GM12878 (cell line): ENCODE results near the gene PIK3R2. TPM values are rescaled to one million over a fixed set of nuclear protein-coding genes. Genes with fewer than 3 reads are reported as not detected.

Source experiments
- ATAC-seq: fragments of 200-7000 bp; cut with Tn5 transposase; 3 replicates; pipeline ENCODE4 v1.9.1; 2020; ENCODE audit warnings: mild to moderate bottlenecking, moderate library complexity
- BruUV-seq: library from RNA; stranded (reverse); fragments of 400-500 nt; replicated peaks from 2 replicates; lab custom pipeline; 2021; lab: Mats Ljungman, UMichigan
- CTCF ChIA-PET: fragments of 300-600 bp; sonication (Branson Sonifier 250); formaldehyde crosslinking; extraction: SDS; loops from one replicate; lab custom pipeline; 2021; ENCODE audit warnings: inconsistent platforms; lab: Yijun Ruan, JAX
- POLR2A ChIA-PET: fragments of 350-600 bp; formaldehyde crosslinking; extraction: SDS; loops from one replicate; lab custom pipeline; 2021; ENCODE audit warnings: inconsistent platforms; lab: Charles Lee
- RAD21 ChIA-PET: fragments of 300-600 bp; sonication (Branson Sonifier 250); formaldehyde crosslinking; loops from one replicate; lab custom pipeline; 2023; ENCODE audit warnings: antibody characterized with exemption; ENCODE audit not compliant: unreplicated experiment; lab: Charles Lee
- SMC1A ChIA-PET: fragments of 300-600 bp; sonication (Branson Sonifier 250); formaldehyde crosslinking; loops from one replicate; lab custom pipeline; 2023; ENCODE audit not compliant: unreplicated experiment, uncharacterized antibody; lab: Charles Lee
- DNase-seq: peaks from one replicate; pipeline ENCODE4 v3.0.0-alpha.2; 2011; ENCODE audit warnings: low read depth, low spot score
- FAIRE-seq: peaks from 3 replicates; lab custom pipeline; 2011; peaks lifted over from hg19 to GRCh38; lab: Jason Lieb, UNC
- H2AFZ ChIP-seq: 2 replicates; pipeline ENCODE4 v1.6.0; 2011; ENCODE audit warnings: low read depth, low read length, control low read depth; ENCODE audit not compliant: control insufficient read depth
- H3K27ac ChIP-seq: 2 replicates; pipeline ENCODE4 v1.5.1; 2011; ENCODE audit warnings: control low read depth; ENCODE audit not compliant: control insufficient read depth, insufficient read depth
- H3K27me3 ChIP-seq, 2 experiments: replicated peaks in 1 of 2; 2 replicates each; pipeline versions ENCODE4 v1.6.0 to v1.6.1; 2011; ENCODE audit warnings: low read length in 1 of 2; ENCODE audit not compliant: control insufficient read depth in 2 of 2, insufficient read depth in 2 of 2
- H3K36me3 ChIP-seq, 2 experiments: 2 replicates each; pipeline ENCODE4 v1.5.1; 2011; ENCODE audit warnings: low read length in 1 of 2; ENCODE audit not compliant: control insufficient read depth in 2 of 2, insufficient read depth in 2 of 2
- H3K4me1 ChIP-seq: 2 replicates; pipeline ENCODE4 v1.6.1; 2011; ENCODE audit warnings: mild to moderate bottlenecking, low read length, moderate library complexity, mixed read lengths; ENCODE audit not compliant: control insufficient read depth, insufficient read depth
- H3K4me2 ChIP-seq: 2 replicates; pipeline ENCODE4 v1.6.0; 2011; ENCODE audit warnings: control low read depth; ENCODE audit not compliant: control insufficient read depth, insufficient read depth
- H3K4me3 ChIP-seq: fragments of 200-600 bp; sonication (generic); 2 replicates; pipeline ENCODE4 v1.5.1; 2016
- H3K79me2 ChIP-seq: 2 replicates; pipeline ENCODE4 v1.6.0; 2011; ENCODE audit warnings: low read length; ENCODE audit not compliant: control insufficient read depth, insufficient read depth
- H3K9ac ChIP-seq: 2 replicates; pipeline ENCODE4 v1.8.0; 2011; ENCODE audit warnings: low read length, control low read depth, mixed read lengths; ENCODE audit not compliant: control insufficient read depth, insufficient read depth
- H3K9me3 ChIP-seq: replicated peaks from 3 replicates; pipeline ENCODE4 v1.5.1; 2011; ENCODE audit warnings: mild to moderate bottlenecking, low read length; ENCODE audit not compliant: control insufficient read depth, insufficient read depth
- H4K20me1 ChIP-seq: 2 replicates; pipeline ENCODE4 v1.6.0; 2011; ENCODE audit not compliant: control insufficient read depth, insufficient read depth
- ATF7 ChIP-seq: fragments of 450-650 bp; IDR thresholded peaks from 2 replicates; pipeline ENCODE4 v1.6.1; 2016; ENCODE audit warnings: low read depth, mild to moderate bottlenecking
- EED ChIP-seq: sonication (generic); IDR thresholded peaks from 2 replicates; pipeline ENCODE4 v1.6.1; 2016; ENCODE audit warnings: antibody characterized with exemption, low read depth
- EGR1 ChIP-seq, 2 experiments: IDR thresholded peaks; 1 replicate in 1 of 2; 2 replicates in 1 of 2; pipeline ENCODE4 v1.6.1; 2011 to 2012; ENCODE audit warnings: low read depth in 2 of 2, low read length in 2 of 2, borderline replicate concordance in 1 of 2, mild to moderate bottlenecking in 1 of 2, moderate library complexity in 1 of 2
- ELK1 ChIP-seq: IDR thresholded peaks from 2 replicates; pipeline ENCODE4 v1.6.1; 2012; ENCODE audit warnings: low read depth, low read length, improper control_type of control experiment
- ESRRA ChIP-seq: IDR thresholded peaks from 2 replicates; pipeline ENCODE4 v1.6.1; 2012; ENCODE audit warnings: mild to moderate bottlenecking, low read length, improper control_type of control experiment
- HDAC2 ChIP-seq: fragments of 200-600 bp; sonication (generic); IDR thresholded peaks from 2 replicates; pipeline ENCODE4 v1.6.1; 2017
- JUNB ChIP-seq: IDR thresholded peaks from 2 replicates; pipeline ENCODE4 v1.6.1; 2016; ENCODE audit warnings: antibody characterized with exemption, mild to moderate bottlenecking
- MTA2 ChIP-seq: fragments of 450-650 bp; IDR thresholded peaks from 2 replicates; pipeline ENCODE4 v1.6.1; 2016; ENCODE audit warnings: low read depth, mild to moderate bottlenecking, moderate library complexity
- MXI1 ChIP-seq: fragments of 150-350 bp; IDR thresholded peaks from 2 replicates; pipeline ENCODE4 v1.6.1; 2011; ENCODE audit warnings: low read depth, mild to moderate bottlenecking, inconsistent platforms, low read length, improper control_type of control experiment
- NFXL1 ChIP-seq: fragments of 450-650 bp; IDR thresholded peaks from 2 replicates; pipeline ENCODE4 v1.6.1; 2017; ENCODE audit warnings: antibody characterized with exemption, mild to moderate bottlenecking, borderline replicate concordance
- NKRF ChIP-seq: fragments of 450-650 bp; conservative IDR thresholded peaks from 2 replicates; pipeline ENCODE4 v1.6.1; 2017; ENCODE audit warnings: mild to moderate bottlenecking, moderate library complexity
- NR2C2 ChIP-seq: IDR thresholded peaks from 2 replicates; pipeline ENCODE4 v1.6.1; 2011; ENCODE audit warnings: borderline replicate concordance, low read depth; ENCODE audit not compliant: control insufficient read depth, insufficient read length
- PAX8 ChIP-seq: fragments of 450-650 bp; IDR thresholded peaks from 2 replicates; pipeline ENCODE4 v1.6.1; 2017; ENCODE audit warnings: mild to moderate bottlenecking, moderate library complexity
- POLR2AphosphoS2 ChIP-seq: IDR thresholded peaks from 2 replicates; pipeline ENCODE4 v1.6.1; 2011; ENCODE audit warnings: low read depth, mild to moderate bottlenecking, low read length, improper control_type of control experiment, moderate library complexity
- POU2F2 ChIP-seq: IDR thresholded peaks from 3 replicates; pipeline ENCODE4 v1.6.1; 2011; ENCODE audit warnings: low read depth, mild to moderate bottlenecking, low read length, borderline replicate concordance
- RBBP5 ChIP-seq: fragments of 200-600 bp; sonication (generic); conservative IDR thresholded peaks from 2 replicates; pipeline ENCODE4 v1.6.1; 2016
- RELB ChIP-seq: fragments of 450-650 bp; IDR thresholded peaks from 2 replicates; pipeline ENCODE4 v1.6.1; 2017; ENCODE audit warnings: low read depth, mild to moderate bottlenecking, moderate library complexity
- RUNX3 ChIP-seq: IDR thresholded peaks from 2 replicates; pipeline ENCODE4 v1.6.1; 2012; ENCODE audit warnings: low read length, inconsistent platforms
- SIN3A ChIP-seq: IDR thresholded peaks from 2 replicates; pipeline ENCODE4 v1.6.1; 2012; ENCODE audit warnings: low read depth, low read length, improper control_type of control experiment
- STAT3 ChIP-seq: IDR thresholded peaks from 2 replicates; pipeline ENCODE4 v1.6.1; 2011; ENCODE audit warnings: low read depth, low read length, improper control_type of control experiment
- ZNF207 ChIP-seq: fragments of 450-650 bp; IDR thresholded peaks from 2 replicates; pipeline ENCODE4 v1.6.1; 2014; ENCODE audit warnings: antibody characterized with exemption, mild to moderate bottlenecking, borderline replicate concordance
- WGBS: methylation state at CpG from one replicate; pipeline ENCODE4 v1.1.6; 2016; ENCODE audit warnings: low lambda C conversion rate; ENCODE audit not compliant: insufficient replicate concordance, insufficient coverage; ENCODE audit errors: missing lambda C conversion rate; 5-methylcytosine and 5-hydroxymethylcytosine counted together
- in situ Hi-C: fragments of 300-500 bp; cut with MboI; formaldehyde crosslinking; loops from 9 replicates; pipeline ENCODE4 v1.14.3; 2018; ENCODE audit warnings: mixed read lengths
- intact Hi-C: fragments of 100-400 bp; cut with micrococcal nuclease; formaldehyde crosslinking; loops from one replicate; pipeline ENCODE4 v1.14.2; 2022; ENCODE audit not compliant: unreplicated experiment
- polyA plus RNA-seq, 11 experiments: library from polyadenylated mRNA; depleted of rRNA in 4 of 11; unstranded in 6 of 11; stranded (reverse) in 5 of 11; fragments of >200 nt; fragmentation: Nextera tagmentation in 4 of 11; fragmentation: Illumina TruSeq in 1 of 11; extraction: Ambion mirVana in 4 of 11; extraction: Trizol in 1 of 11; gene quantifications; 1 replicate in 1 of 11; 2 replicates in 10 of 11; pipeline versions ENCODE4 v1.2.1 to v1.2.3, GENCODE V29; 2011 to 2016; ENCODE audit warnings: inconsistent platforms in 2 of 11, missing spikeins in 2 of 11, low read depth in 1 of 11
- total RNA-seq, 4 experiments: library from RNA; depleted of rRNA in 3 of 4; stranded (reverse); fragments of >200 nt in 3 of 4; fragmentation: Illumina TruSeq in 1 of 4; extraction: Trizol in 1 of 4; gene quantifications; 2 replicates each; pipeline versions ENCODE4 v1.2.1 to v1.2.3, GENCODE V29; 2013 to 2021

Gene PIK3R2
- total and polyA plus RNA-seq, 10 of the 15 experiments (the other 5 are each of a cell fraction or from before 2014, with no cell fraction given): 0.26 to 22.6 (median 2.5) TPM

GRCh38 chr19:18119013-18119716 lies 33.8 kb upstream of the PIK3R2 start:
- 0% methylated on average over 13 of the region's 13 CpGs for WGBS
- DNase-seq (no peak), ATAC-seq (peak; percentile 61), FAIRE-seq (peak; percentile 84)
- in situ Hi-C loops: no loop called here
- Histone ChIP-seq H3K4me3 (peak overlapping the region; percentile 88; the same call in 1 of the 2 replicates), H3K36me3 (peaks cover 22 to 23% of the 10 kb centered on the region in 2 experiments), H3K9ac (peak overlapping the region; percentile 73), H2AFZ (no peak overlapping the region), H3K4me2 (peak overlapping the region; percentile 99), H3K27ac (peak overlapping the region; percentile 63), H3K27me3 (no peaks in the 10 kb centered on the region), H4K20me1 (no peaks in the 10 kb centered on the region; the same call in 1 of the 2 replicates), H3K79me2 (peaks cover 21% of the 10 kb centered on the region), H3K4me1 (peaks cover 24% of the 10 kb centered on the region), H3K9me3 (no peaks in the 10 kb centered on the region)
- BruUV-seq: TSS peak; percentile 40
- intact Hi-C loops: no loop called here
- SMC1A ChIA-PET: interaction anchor here (1.0 to 1.6 kb wide), 4 partner anchors 28 to 65 kb away, joined by 3 to 4 read pairs (median 4); partner anchors contain the start of gene IL12RB1
- POLR2A ChIA-PET: interaction anchor here (0.5 to 2.8 kb wide), 12 partner anchors 15 to 522 kb away, joined by 3 to 12 read pairs (median 4); partner anchors contain the start of gene MAST3
- CTCF ChIA-PET: interaction anchor here (0.9 to 2.6 kb wide), 7 partner anchors 9 to 210 kb away, joined by 3 to 9 read pairs (median 4); partner anchors contain the start of gene PIK3R2
- RAD21 ChIA-PET: interaction anchor here (0.9 to 1.9 kb wide), 4 partner anchors 32 to 61 kb away, joined by 3 to 7 read pairs (median 6); partner anchors contain the start of gene IL12RB1
- no peak for TF ChIP-seq HDAC2
- TF ChIP-seq SIN3A: no peak
- TF ChIP-seq NKRF: no peak
- no peak for TF ChIP-seq NFXL1
- no peak for TF ChIP-seq POLR2AphosphoS2
- peak; percentile 77 for TF ChIP-seq RUNX3
- no peak for TF ChIP-seq ATF7
- no peak for TF ChIP-seq JUNB
- TF ChIP-seq ELK1: no peak
- TF ChIP-seq STAT3: no peak
- TF ChIP-seq RELB: no peak
- no peak for TF ChIP-seq MTA2
- peak in 1 of 2 experiments; percentile 41; a peak in 1 of 3 replicates for TF ChIP-seq EGR1 (IDR thresholded peaks at IDR 0.05; ENCODE audit: borderline replicate concordance in 1 of 2, low read depth in 2 of 2, low read length in 2 of 2)
- TF ChIP-seq MXI1: no peak
- TF ChIP-seq NR2C2: no peak
- peak; percentile 51; the same call in 1 of the 2 replicates for TF ChIP-seq EED
- no peak for TF ChIP-seq ESRRA
- no peak for TF ChIP-seq POU2F2
- no peak for TF ChIP-seq RBBP5
- no peak for TF ChIP-seq ZNF207
- TF ChIP-seq PAX8: no peak
